Measurements from ENCODE around the gene ENTPD8.

The ENTPD8 gene

DNA sequence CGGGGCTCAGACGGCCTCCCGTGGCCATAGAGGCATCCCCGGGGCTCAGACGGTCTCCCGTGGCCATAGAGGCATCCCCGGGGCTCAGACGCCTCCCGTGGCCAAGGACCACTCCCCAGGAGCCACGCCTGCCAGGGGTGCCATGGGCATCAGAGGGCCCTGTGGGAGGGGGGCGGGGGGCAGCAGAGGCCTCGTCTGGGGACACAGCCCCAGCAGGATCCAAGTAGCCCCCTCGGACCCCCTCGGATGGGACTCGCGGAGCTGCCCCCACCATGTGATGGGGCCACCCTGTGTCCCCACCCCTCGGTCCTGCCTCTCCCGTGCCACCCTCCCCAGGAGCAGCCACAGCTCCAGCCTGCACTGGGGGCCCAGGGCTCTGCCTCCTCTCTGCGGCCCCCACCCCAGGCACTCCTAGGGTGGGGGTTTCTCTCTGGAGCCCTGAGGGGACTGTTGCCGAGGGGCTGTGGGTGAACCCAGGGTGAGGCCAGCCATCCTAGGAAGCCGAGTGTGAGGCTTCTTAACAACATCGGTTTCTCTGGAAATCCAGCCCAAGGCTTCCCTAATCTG is 2.5 kb downstream of the ENTPD8 start:
- TF ChIP-seq ZFP3 (CRISPR knock-in tag; IDR thresholded peaks at IDR 0.05) = no peak
- TF ChIP-seq, protein P1, sequence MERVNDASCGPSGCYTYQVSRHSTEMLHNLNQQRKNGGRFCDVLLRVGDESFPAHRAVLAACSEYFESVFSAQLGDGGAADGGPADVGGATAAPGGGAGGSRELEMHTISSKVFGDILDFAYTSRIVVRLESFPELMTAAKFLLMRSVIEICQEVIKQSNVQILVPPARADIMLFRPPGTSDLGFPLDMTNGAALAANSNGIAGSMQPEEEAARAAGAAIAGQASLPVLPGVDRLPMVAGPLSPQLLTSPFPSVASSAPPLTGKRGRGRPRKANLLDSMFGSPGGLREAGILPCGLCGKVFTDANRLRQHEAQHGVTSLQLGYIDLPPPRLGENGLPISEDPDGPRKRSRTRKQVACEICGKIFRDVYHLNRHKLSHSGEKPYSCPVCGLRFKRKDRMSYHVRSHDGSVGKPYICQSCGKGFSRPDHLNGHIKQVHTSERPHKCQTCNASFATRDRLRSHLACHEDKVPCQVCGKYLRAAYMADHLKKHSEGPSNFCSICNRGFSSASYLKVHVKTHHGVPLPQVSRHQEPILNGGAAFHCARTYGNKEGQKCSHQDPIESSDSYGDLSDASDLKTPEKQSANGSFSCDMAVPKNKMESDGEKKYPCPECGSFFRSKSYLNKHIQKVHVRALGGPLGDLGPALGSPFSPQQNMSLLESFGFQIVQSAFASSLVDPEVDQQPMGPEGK (CRISPR knock-in tag; IDR thresholded peaks at IDR 0.05; ENCODE audit: borderline replicate concordance) = no peak
- no peak for TF ChIP-seq TCF4 (CRISPR knock-in tag; IDR thresholded peaks at IDR 0.05; ENCODE audit: borderline replicate concordance)
- no peak for TF ChIP-seq PPARA (CRISPR knock-in tag; IDR thresholded peaks at IDR 0.05; ENCODE audit: borderline replicate concordance)
- TF ChIP-seq TOX (CRISPR knock-in tag; IDR thresholded peaks at IDR 0.05; ENCODE audit: borderline replicate concordance) = no peak
- TF ChIP-seq ZC3H10 (CRISPR knock-in tag; IDR thresholded peaks at IDR 0.05) = no peak
- TF ChIP-seq CSRNP3 (CRISPR knock-in tag; IDR thresholded peaks at IDR 0.05) = no peak
- TF ChIP-seq, protein P2, sequence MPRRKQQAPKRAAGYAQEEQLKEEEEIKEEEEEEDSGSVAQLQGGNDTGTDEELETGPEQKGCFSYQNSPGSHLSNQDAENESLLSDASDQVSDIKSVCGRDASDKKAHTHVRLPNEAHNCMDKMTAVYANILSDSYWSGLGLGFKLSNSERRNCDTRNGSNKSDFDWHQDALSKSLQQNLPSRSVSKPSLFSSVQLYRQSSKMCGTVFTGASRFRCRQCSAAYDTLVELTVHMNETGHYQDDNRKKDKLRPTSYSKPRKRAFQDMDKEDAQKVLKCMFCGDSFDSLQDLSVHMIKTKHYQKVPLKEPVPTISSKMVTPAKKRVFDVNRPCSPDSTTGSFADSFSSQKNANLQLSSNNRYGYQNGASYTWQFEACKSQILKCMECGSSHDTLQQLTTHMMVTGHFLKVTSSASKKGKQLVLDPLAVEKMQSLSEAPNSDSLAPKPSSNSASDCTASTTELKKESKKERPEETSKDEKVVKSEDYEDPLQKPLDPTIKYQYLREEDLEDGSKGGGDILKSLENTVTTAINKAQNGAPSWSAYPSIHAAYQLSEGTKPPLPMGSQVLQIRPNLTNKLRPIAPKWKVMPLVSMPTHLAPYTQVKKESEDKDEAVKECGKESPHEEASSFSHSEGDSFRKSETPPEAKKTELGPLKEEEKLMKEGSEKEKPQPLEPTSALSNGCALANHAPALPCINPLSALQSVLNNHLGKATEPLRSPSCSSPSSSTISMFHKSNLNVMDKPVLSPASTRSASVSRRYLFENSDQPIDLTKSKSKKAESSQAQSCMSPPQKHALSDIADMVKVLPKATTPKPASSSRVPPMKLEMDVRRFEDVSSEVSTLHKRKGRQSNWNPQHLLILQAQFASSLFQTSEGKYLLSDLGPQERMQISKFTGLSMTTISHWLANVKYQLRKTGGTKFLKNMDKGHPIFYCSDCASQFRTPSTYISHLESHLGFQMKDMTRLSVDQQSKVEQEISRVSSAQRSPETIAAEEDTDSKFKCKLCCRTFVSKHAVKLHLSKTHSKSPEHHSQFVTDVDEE (CRISPR knock-in tag; IDR thresholded peaks at IDR 0.05) = no peak
- no peak for TF ChIP-seq CREB5 (CRISPR knock-in tag; IDR thresholded peaks at IDR 0.05; ENCODE audit: low read depth)
- no peak for TF ChIP-seq ZNF8 (CRISPR knock-in tag; IDR thresholded peaks at IDR 0.05)
- TF ChIP-seq BACH2 (CRISPR knock-in tag; IDR thresholded peaks at IDR 0.05; ENCODE audit: borderline replicate concordance) = no peak
- TF ChIP-seq ZNF565 (CRISPR knock-in tag; conservative IDR thresholded peaks at IDR 0.05; ENCODE audit: low read depth) = no peak
- TF ChIP-seq ISL1 (CRISPR knock-in tag; IDR thresholded peaks at IDR 0.05) = no peak
- TF ChIP-seq SNAI2 (CRISPR knock-in tag; IDR thresholded peaks at IDR 0.05) = no peak
- ATAC-seq = no peak

GRCh38 chr9:137437691-137438590 is 3.2 kb downstream of the ENTPD8 start:
- no peak for ATAC-seq
- TF ChIP-seq ZFP3 (CRISPR knock-in tag; IDR thresholded peaks at IDR 0.05) (no peak), ARNTL (CRISPR knock-in tag; IDR thresholded peaks at IDR 0.05; ENCODE audit: borderline replicate concordance, low read depth) (no peak), CSRNP3 (CRISPR knock-in tag; IDR thresholded peaks at IDR 0.05) (no peak), PPARA (CRISPR knock-in tag; IDR thresholded peaks at IDR 0.05; ENCODE audit: borderline replicate concordance) (no peak)
- TF ChIP-seq, protein P1 (CRISPR knock-in tag; IDR thresholded peaks at IDR 0.05; ENCODE audit: borderline replicate concordance) = no peak

Measured in SK-N-SH treated with all-trans-retinoic acid at 6 μM for 48 hours (cell line).